Measurements from ENCODE around the gene PLCD1.

DNA sequence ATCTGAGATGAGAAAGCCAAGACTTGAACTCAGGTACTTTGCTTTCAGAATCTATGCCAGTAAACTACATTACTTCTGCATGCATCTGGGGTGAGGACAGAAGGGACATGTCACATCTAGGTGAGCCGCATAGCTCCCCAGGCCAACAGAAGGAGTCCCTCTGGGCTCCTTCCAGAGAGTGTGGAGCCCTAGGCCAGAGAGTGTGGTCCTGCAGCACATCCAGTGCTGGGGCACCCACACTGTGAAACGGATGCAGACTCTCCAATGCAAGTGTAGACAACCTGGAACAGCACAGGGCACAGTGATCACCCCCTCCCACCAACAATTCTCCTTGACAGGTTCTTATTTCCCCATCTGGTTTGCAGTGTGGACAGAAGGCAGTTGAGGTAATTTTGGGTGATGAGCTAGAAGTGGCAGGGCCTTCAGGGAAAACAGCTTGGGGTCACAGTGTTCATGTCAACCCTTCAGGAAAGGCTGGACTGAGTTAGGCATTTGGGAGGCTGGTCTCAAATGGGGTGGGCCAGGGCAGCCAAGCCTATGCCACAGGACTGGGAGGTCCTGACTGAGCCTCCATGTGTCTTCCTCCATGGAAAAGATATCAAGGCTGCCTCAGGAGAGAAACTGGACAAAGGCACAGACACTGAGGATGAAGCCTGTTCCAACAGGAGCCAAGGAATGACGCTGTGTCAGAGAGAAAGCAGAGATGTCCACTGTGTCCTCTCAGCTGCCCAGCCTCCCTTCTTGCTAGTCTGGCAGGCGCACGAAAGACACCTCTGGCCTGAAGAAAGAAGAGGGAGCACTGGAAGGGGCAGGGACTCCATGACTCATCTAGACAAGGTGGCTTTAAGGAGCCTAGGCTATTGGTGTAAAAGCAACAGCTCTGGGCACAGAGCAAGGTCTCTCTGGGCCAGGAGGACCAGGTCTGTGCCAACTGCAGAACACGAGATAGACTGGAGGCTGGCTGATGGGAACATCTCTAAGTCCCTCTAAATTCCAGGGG lies 1.7 kb downstream of the PLCD1 start:
- TF ChIP-seq, protein P1, sequence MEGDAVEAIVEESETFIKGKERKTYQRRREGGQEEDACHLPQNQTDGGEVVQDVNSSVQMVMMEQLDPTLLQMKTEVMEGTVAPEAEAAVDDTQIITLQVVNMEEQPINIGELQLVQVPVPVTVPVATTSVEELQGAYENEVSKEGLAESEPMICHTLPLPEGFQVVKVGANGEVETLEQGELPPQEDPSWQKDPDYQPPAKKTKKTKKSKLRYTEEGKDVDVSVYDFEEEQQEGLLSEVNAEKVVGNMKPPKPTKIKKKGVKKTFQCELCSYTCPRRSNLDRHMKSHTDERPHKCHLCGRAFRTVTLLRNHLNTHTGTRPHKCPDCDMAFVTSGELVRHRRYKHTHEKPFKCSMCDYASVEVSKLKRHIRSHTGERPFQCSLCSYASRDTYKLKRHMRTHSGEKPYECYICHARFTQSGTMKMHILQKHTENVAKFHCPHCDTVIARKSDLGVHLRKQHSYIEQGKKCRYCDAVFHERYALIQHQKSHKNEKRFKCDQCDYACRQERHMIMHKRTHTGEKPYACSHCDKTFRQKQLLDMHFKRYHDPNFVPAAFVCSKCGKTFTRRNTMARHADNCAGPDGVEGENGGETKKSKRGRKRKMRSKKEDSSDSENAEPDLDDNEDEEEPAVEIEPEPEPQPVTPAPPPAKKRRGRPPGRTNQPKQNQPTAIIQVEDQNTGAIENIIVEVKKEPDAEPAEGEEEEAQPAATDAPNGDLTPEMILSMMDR (conservative IDR thresholded peaks at IDR 0.05 in 1 of 2, IDR thresholded peaks at IDR 0.05 in 1 of 2; ENCODE audit: low read depth in 1 of 2, low read length in 2 of 2): no peak
- TF ChIP-seq EZH2 (IDR thresholded peaks at IDR 0.05; ENCODE audit: low read length, missing control alignments): no peak
